SK-N-DZ (cell line): ENCODE measurements around the gene HUS1. TPM values are rescaled to one million over a fixed set of nuclear protein-coding genes. Genes with fewer than 3 reads are reported as not detected.
"Not testable (repeated sequence)": the region's sequence is repeated elsewhere in the genome, so short reads cannot be mapped to it uniquely, and the experiment has no call there.

Experiments used
- DNase-seq: peaks from one replicate; pipeline ENCODE4 v3.0.0-alpha.2; 2015; ENCODE audit warnings: low spot score
- polyA plus RNA-seq, 2 experiments: library from polyadenylated mRNA; depleted of rRNA; stranded (reverse); fragments of >200 nt; gene quantifications; 2 replicates each; pipeline ENCODE4 v1.2.3, GENCODE V29; 2014

The HUS1 gene
- polyA plus RNA-seq (2014; cell fraction: cytosol; rRNA removed) = 27.6 and 34.8 TPM in 2 replicates
- 8.6 and 13.6 TPM in 2 replicates for polyA plus RNA-seq (2014; cell fraction: nucleus; rRNA removed)

DNA sequence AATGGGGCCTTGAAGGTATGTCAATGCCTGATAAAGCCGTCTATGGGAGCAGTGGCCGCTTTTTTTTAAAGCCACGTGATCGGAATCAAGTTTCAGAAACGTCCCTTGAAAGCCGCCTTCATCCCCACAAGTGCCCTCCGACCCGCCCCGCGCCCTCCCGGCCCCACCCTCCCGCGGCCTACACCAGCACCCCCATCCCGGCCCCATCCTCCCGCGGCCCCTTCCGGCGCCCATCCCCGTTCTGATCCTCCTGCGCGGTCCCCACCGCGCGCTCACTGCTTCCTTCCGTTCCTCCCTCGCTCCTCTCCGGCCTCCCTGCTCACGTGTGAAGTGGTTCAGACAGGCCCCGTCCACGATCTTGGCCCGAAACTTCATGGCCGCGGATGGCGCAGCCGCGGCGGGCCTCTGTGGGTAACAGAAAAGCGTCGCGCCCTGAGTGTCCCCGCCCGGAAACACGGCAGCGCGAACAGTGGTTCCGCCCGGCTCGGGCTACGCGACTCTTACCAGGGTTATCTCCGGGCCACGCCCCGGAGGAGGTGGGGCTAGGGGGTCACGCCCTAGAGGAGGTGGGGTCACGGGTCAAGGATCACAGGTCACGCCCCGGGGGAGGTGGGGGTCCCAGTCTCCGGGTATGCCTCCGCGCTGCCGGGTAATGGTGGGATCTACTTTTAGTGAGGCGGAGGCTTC, at the start of gene HUS1:
Gene HUS1 (minus strand): TSS at position 471 of the 687 bp plus-strand sequence. CDS start 96 bp downstream, at position 375.
- peak; percentile 94 for DNase-seq

DNA sequence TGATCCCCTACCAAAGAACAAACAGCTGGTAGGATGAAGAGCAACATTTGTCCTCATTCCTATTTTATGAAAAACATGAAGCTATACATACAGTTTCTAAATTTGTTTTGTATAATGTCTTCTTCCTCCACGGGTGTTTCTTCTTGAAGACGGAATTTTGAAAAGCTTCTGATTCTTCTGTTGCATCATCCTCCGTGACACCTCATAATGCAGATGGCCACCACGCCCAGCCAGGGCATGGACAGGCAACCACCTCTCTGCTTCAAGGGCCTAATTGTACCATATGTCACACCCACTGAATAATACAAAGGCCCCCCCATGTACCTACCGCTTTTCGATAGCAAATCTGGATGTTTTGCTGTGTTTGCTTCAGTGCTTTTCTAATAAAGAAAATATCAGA, 49.5 kb upstream of the HUS1 start, which contains the start of gene SUN3:
Gene SUN3 (minus strand): TSS at position 170 of the 400 bp plus-strand sequence. CDS start 169 bp downstream, at position 1.
- no peak for DNase-seq

DNA sequence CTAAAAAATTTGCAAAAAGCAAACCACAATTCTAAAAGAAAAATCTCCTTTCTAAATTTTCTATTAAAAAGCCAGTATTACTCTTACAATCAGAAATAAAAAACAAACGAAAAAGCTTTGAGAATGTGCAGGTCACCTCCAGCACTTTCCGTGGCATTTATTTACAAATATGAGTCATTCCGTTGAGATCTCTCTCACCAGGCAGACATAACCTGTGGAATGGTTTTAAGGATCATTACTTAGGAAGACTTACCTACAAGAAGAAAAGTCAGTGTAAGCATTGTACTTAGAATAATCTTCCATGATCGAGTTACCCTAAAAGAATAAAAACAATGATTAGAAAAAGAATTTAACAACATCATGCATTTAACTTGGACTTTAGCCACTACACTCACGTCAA, 46.2 kb upstream of the HUS1 start:
- no peak for DNase-seq

DNA sequence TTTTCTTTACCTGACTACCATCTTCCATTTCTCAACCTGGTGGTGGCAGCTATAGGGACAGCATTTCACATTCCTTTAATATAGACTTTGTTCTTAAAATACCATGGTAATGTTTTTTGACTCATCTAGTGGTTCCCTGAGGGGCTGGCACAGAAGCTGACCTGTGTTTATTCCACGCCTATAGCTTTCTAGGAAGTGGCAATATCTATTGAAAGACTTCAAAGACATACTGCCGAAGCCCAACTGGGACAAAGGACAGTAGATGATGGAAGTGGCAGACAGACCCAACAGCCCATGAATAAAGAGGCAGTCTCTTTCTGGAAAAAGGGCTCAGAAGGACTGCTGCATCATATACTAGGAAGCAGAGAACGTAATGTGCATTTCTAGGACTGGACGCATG, 38.3 kb upstream of the HUS1 start:
- DNase-seq = no peak

DNA sequence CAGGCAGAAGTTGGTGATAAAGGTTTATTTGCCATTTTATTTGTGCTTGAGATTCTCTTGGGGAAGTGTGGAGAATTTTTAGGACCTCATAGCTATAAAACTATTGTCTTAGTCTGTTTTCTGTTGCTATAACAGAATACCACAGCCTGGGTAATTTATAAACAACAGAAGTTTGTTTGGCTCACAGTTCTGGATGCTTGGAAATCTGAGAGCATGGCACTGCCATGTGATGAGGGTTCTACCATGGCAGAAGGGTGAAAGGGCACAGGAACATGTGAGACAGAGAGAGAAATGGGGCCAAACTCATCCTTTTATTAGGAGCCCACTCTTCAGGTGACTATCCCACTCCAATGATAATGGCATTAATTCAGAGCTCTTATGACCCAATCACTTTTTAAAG, 37.2 kb upstream of the HUS1 start:
- DNase-seq = no peak

DNA sequence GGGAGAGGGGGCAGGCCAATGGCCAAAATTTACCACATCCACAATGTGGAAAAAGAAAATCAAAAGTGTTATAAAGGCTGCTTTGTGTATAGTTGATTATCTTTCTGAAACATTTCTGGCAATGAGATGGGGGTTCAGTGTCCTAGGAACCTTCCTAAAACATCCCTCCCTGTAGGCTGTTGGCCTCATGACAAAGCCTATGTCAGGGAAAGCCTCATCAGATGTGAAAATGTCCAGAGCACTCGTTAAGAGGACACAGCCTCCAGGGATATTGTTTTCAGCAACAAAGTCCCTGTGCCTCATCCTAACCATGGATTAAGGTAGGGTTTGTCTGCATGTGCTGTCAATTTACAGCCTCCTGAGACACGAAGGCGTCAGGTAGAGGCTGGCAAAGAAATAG, 32.5 kb upstream of the HUS1 start:
- DNase-seq = no peak

DNA sequence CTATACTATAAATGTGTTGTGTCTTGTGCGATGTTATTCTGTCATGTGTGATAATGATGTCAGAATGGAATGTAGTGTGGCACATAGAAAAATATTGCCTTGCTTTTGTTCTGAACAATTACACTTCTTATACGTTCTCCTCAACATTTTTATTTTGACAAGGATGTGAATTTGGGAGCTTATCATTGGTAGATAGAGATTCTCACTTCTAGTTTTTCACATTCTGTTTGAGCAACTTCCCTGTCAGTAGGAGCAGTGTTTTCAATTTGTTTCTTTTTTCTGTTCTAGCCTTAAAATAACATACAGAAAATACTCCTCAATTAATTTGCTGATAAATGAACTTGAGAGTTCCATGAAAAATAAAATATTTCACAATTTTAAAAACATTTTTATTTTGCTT, 31.9 kb upstream of the HUS1 start:
- DNase-seq = no peak

DNA sequence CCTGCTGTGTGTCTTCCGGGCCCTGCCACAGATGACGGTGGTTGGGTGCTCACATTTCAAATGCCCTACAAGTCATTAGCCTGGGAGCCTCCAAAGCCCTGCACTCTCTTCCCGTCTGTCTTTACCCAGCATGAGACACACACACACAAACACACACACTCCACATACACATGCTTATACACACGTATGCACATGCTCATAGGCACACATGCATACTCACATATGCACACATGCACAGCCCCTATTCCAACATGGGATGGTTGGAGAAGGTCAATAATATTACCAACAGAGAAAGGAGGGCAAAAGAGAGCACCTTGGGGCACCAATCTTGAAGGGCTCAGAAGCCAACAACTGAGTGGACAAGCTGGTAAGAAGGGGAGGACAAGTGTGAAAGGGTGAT, 30.5 kb upstream of the HUS1 start:
- DNase-seq = no peak

DNA sequence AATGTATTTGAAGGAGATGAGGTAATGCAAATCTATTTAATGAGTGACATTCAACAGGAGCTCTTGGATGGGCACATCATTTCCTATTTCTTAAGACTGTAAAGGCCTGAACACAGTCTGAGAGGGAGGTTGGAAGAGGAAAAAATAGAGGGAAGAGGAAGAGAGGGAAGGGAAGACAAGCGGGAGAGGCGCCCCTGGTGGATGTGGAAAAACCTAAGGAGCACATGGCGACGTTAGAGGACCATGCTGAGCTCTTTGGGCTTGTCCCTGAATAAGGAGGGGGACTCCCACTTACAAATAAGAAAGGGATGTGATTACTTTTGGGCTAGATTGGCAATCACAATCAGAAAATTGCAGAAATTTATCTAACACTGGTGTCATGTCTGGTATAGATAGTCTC, 29.8 kb upstream of the HUS1 start:
- DNase-seq = no peak

DNA sequence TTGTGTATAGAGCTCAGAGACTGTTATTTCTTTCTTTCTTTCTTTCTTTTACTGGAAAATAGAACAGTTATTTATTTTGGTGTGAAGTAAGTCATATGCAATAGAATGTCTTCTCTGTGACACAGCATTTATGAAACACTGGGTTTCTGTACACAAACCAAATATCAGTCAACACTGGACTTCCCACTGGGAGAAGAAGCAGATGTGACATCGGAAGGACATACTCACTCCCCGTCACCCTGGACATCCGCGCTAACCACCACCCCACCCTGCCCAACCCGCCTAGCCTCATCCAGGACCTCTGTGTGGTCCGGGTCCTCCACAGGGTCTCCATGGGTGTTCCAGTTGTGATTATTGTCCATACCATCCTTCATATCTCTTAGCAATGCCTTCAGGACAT, 27.5 kb upstream of the HUS1 start:
- no peak for DNase-seq

DNA sequence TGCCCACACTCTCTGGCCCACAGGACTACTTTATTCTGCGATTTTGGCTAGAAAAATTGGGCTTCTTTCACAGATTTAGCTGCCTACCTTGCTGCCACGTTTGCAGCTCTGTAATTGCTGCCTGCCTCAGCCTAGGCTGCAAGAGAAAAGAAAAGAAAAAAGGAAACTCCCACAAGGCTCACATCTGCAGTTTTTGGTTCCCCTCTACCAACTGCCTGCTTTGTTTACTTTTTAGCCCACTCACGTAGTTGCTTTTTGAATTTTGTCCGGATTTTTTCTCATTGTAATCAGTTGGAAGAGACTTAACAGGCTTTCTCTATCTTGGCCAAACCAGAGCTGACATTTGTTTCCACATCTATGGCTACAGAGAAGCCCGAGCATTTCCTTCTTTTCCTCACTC, 25.2 kb upstream of the HUS1 start:
- DNase-seq = no peak

DNA sequence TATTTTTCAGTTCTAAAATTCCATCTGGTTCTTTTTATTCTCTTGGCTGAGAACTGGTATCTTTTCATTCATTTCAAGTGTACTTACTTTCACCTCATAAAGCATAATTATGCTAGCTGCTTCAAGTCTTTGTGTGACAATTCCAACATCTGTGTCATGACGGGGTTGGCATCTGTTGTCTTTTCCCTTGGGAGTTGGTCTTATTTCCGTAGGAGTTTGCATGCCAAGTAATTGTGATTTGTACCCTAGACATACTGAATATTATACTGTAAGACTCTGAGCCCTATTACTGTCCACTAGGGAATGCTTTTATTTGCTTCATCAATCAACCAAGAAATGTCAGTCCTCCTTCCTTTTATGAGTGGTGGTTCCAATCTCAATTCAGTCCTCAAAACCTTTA, 24.6 kb upstream of the HUS1 start:
- no peak for DNase-seq

DNA sequence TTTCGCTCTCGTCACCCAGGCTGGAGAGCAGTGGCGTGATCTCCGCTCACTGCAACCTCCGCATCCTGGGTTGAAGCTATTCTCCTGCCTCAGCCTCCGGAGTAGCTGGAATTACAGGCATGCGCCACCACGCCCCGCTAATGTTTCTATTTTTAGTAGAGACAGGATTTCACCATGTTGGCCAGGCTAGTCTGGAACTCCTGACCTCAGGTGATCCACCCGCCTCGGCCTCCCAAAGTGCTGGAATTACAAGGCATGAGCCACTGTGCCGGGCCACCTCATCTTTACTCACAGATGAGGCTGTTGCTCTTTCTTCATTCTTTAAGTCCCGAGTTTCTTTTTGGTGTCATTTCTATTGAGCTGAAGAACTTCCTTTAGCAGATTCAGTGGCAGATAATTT, 20.7 kb upstream of the HUS1 start:
- not testable (repeated sequence) for DNase-seq

DNA sequence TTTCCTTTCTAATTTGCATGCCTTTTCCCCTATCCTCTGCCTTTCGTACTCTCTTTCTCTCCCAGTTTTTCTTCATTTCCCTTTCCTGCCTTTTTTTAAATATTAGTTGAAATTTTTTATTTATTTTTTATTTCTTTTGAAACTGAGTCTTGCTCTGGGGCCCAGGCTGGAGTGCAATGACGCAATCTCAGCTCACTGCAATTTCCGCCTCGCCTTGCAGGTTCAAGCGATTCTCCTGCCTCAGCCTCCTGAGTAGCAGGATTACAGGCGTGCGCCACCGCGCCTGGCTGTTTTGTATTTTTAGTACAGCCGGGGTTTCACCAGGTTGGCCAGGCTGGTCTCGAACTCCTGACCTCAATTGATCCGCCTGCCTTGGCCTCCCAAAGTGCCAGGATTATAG, 20.0 kb upstream of the HUS1 start:
- no peak for DNase-seq

DNA sequence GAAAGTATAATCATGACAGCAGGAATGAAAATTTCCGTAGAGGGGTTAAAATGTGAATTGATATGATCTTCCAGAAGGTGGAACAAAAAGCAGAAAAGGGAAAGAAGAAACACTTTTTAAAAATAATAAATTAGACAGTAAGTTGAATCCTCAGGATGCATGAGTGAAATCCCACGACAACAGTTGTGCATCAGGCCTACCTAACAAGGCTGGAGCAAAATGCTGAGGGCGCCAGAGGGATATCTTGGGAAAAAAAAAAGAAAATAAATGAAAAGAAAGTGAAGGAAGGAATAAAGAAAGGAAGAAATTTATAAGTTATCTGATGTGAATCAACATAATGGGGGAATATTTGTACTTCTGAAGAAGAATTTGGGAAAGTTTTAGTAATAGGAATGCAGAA, 13.0 kb upstream of the HUS1 start:
- no peak for DNase-seq

DNA sequence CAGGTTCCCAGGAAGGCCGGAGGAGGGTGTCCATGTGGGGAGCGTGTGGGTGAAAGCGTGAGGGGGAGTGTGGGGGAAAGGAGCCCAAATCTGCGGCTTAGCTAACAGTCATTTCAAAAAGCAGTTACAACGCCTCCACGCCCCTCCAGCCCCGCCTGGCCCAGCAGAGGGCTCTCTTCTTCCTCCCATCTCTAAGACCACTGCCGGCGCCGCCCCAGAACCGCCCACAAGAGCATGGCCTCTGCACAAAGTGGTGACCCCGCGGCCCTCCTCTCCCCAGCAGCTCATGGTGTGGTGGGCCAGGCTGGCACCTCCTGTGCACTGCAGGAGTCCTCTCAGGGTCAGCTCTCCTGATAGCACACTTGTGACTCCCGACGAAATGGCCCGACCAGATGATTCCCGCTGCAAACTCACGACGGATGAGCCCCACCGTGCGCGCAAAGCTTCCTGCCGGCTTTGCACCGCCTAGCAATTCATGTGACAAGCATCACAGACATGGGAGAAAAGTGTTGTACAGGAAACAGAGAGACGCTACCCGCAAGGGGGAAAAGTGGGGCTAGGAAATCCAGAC, 12.4 kb upstream of the HUS1 start:
- peak; percentile 38 for DNase-seq

DNA sequence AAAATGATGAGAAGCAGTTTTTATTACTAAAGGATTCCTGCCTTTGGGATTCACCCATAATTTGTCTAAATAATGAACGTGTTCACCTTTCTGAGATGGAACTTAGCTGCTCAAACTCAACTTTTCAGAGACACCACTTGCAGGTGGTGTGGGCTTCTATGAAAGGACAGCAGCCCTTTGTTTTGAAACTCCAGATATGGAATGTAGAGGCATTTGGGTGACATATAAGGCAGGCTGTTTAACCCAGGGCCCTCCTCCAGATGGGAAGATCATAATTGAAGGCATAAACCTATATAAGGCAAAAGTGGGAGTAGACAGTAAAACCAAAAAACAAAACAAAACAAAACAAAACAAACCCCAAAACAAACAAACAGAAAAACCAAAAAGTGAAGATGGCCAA, 11.9 kb upstream of the HUS1 start:
- DNase-seq = no peak

DNA sequence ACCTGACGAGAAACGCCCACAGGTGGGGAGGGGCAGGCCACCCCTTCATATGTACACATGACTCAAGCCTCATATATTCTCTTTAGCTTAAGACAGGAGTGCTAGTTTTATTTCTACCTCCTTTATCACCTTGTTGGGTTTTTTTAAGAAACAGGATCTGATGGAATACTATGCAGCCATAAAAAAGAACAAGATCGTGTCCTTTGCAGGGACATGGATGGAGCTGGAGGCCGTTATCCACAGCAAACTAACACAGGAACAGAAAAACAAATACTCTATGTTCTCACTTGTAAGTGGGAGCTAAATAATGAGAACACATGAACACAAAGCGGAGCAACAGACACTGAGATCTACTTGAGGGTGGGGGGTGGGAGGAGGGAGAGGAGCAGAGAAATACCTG, 11.2 kb upstream of the HUS1 start:
- DNase-seq = no peak

DNA sequence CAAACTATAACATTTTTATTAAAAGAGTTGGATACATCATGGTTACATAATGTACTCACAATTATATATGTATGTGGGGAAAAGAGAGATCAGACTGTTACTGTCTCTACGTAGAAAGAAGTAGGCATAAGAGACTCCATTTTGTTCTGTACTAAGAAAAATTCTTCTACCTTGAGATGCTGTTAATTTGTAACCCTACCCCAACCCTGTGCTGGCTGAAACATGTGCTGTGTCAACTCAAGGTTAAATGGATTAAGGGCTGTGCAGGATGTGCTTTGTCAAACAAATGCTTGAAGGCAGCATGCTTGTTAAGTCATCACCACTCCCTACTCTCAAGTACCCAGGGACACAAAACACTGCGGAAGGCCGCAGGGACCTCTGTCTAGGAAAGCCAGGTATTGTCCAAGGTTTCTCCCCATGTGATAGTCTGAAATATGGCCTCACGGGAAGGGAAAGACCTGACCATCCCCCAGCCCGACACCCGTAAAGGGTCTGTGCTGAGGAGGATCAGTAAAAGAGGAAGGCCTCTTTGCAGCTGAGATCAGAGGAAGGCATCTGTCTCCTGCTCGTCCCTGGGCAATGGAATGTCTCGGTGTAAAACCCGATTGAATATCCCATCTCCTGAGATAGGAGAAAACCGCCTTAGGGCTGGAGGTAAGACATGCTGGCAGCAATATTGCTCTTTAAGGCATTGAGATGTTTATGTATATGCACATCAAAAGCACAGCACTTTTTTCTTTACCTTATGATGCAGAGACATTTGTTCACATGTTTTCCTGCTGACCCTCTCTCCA, 10.4 kb upstream of the HUS1 start:
- peak; percentile 92 for DNase-seq

DNA sequence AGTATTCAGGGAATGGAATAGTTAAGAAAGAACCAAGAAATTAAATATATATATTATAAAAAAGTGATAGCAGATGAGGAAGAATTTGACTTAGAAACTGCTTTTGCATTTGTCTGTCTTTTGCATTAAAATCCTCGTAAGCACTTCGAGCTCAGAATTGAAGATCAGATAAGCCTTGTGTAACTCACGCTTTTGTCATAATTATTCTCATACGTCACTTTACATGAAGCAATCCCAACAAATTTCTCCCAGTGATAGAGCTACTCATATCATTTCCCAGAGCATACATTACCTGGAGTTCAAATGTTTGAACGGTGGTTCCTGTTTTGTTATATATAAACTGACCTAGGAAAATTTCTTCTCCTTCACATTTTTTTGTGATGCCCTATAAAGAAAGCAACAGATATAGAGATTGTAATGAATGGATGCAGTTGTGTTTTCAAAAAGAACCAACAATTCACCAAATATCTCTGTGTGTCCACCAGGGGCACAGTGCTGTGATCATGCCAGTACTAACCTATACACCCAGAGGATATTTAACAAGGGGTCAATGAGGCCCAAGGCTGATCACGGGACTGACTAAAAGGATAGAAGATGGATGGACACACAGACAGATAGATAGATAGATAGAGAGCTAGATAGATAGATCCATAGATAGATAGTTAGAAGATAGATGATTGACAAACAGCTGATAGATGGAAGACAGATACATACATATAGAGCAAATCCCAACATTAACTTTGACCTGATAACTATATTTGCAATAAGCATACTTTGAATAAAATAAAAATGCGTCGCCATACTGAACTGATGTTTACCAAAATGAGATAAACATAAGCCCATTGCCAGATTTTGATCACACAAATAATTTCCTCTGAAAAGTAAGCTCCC, 9.3 kb upstream of the HUS1 start:
- peak; percentile 50 for DNase-seq

DNA sequence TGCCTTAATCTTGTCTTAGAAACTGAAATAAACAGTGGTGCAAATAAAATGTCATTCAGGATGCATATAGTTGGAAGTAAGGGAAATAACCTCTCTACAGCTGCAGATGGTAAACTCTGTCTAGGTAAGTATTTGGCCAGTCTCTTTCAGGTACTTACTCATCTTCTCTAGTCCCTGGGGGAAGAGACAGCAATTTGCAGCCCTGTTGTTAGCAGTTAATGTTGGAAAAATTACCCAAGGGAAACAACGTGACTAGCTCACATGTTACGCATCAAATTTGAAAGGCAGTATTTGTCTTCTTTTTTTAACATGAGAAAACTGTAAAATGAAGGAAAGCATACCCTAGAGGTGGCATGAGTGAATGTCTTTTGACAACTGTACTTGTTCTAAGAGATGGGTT, 3.2 kb upstream of the HUS1 start:
- no peak for DNase-seq

DNA sequence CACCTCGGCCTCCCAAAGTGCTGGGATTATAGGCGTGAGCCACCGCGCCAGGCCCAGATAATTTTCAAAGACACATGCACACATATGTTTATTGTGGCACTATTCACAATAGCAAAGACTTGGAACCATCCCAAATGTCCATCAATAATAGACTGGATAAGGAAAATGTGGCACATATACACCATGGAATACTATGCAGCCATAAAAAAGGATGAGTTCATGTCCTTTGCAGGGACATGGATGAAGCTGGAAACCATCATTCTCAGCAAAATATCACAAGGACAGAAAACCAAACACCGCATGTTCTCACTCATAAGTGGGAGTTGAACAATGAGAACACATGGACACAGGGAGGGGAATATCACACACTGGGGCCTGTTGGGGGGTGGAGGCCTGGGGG, 1.2 kb upstream of the HUS1 start:
- not testable (repeated sequence) for DNase-seq
